ENCODE results near the gene STARD9.
"Not testable (repeated sequence)": the region's sequence is repeated elsewhere in the genome, so short reads cannot be mapped to it uniquely, and the experiment has no call there.

The STARD9 gene

DNA sequence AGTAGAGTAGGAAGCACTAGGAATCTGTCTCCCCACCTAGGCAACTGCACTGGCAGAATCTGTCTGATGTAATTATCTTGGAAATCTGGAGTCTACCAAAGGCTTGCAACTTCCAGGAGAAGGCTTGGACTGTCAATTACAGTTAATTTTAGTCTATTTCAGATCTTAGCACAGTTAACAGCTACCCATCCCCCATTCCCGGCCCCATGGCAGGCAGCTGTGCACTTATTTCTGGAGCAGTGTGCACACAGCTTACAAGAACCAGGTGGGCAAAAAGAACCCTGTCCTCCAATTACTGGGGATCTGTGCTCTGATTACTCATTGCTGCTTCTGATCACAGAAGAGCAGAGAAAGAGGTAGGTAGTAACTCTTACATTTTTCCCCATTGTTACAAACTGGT is 173.9 kb downstream of the STARD9 start:
- TF ChIP-seq, protein P1, sequence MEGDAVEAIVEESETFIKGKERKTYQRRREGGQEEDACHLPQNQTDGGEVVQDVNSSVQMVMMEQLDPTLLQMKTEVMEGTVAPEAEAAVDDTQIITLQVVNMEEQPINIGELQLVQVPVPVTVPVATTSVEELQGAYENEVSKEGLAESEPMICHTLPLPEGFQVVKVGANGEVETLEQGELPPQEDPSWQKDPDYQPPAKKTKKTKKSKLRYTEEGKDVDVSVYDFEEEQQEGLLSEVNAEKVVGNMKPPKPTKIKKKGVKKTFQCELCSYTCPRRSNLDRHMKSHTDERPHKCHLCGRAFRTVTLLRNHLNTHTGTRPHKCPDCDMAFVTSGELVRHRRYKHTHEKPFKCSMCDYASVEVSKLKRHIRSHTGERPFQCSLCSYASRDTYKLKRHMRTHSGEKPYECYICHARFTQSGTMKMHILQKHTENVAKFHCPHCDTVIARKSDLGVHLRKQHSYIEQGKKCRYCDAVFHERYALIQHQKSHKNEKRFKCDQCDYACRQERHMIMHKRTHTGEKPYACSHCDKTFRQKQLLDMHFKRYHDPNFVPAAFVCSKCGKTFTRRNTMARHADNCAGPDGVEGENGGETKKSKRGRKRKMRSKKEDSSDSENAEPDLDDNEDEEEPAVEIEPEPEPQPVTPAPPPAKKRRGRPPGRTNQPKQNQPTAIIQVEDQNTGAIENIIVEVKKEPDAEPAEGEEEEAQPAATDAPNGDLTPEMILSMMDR (IDR thresholded peaks at IDR 0.05; ENCODE audit: low read length, missing control alignments): no peak
- no peak overlapping the region for H3K4me3 ChIP-seq (replicated peaks; ENCODE audit: low read depth, low read length)
- no peak for DNase-seq (ENCODE audit: low read depth)

DNA sequence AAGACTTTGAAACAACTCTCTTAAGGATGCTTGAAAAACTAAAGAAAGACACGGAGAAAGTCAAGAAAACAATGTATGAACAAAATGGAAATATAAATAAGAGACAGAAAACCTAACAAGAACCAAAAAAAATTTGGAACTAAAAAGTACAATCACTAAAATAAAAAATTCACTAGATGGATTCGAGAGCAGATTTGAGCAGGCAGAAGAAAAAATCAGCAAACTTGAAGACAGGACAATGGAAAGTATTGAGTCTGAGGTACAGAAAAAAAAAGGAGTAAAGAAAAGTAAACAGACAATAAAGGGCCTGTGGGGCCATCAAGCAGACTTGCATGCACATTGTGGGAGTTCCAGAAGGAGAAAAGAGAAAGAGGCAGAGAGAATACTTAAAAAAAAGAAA is 174.9 kb downstream of the STARD9 start:
- DNase-seq (ENCODE audit: low read depth): no peak
- TF ChIP-seq, protein P1 (IDR thresholded peaks at IDR 0.05; ENCODE audit: low read length, missing control alignments): no peak
- H3K4me3 ChIP-seq (replicated peaks; ENCODE audit: low read depth, low read length): no peak overlapping the region

DNA sequence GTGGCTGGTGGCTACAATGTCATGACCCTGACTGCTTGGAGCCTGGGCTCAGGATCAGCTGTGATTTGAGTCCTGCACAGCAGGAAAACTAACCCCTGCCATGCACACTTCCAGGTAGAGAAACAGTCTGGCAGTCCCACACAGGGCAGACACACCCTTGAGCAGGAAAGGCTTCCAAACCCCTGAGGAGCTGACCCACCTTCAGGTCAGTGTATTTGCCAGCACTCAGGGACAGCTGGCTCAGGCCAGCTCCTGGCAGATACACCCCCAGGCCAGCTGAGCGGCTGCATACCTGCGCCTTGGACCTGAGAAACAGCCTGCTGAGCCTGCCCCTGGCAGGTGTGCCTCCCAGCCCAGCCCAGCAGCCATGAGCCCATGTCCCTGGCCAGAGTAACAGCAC is 183.7 kb downstream of the STARD9 start:
- H3K4me3 ChIP-seq (replicated peaks; ENCODE audit: low read depth, low read length): no peak overlapping the region
- DNase-seq (ENCODE audit: low read depth): no peak
- TF ChIP-seq, protein P1 (IDR thresholded peaks at IDR 0.05; ENCODE audit: low read length, missing control alignments): no peak

DNA sequence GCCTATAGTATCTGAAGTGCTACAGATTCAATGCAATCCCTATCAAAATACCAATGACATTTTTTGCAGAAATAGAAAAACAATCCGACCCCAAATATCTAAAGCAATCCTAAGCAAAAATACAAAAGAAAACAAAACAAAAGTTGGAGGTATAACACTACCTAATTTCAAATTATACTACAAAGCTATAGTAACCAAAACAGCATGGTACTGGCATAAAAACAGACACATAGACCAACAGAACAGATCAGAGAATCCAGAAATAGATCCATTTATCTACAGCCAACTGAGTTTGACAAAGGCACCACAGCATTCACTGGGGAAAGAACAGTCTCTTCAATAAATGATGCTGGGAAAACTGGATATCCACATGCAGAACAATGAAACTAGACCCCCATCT is 185.4 kb downstream of the STARD9 start:
- DNase-seq (ENCODE audit: low read depth): no peak
- TF ChIP-seq, protein P1 (IDR thresholded peaks at IDR 0.05; ENCODE audit: low read length, missing control alignments): no peak
- no peak overlapping the region for H3K4me3 ChIP-seq (replicated peaks; ENCODE audit: low read depth, low read length)

DNA sequence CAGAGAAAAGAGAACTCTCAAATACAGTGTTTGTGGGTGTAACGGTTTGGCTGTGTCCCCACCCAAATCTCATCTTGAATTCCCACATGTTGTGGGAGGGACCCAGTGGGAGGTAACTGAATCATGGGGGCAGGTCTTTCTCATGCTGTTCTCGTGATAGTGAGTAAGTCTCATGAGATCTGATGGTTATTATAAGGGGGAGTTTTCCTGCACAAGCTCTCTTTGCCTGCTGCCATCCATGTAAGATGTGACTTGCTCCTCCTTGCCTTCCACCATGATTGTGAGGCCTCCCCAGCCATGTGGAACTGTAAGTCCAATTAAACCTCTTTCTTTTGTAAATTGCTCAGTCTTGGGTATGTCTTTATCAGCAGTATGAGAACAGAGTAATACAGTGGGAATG is 186.4 kb downstream of the STARD9 start:
- not testable (repeated sequence) for DNase-seq (ENCODE audit: low read depth); H3K4me3 ChIP-seq (replicated peaks; ENCODE audit: low read depth, low read length)

DNA sequence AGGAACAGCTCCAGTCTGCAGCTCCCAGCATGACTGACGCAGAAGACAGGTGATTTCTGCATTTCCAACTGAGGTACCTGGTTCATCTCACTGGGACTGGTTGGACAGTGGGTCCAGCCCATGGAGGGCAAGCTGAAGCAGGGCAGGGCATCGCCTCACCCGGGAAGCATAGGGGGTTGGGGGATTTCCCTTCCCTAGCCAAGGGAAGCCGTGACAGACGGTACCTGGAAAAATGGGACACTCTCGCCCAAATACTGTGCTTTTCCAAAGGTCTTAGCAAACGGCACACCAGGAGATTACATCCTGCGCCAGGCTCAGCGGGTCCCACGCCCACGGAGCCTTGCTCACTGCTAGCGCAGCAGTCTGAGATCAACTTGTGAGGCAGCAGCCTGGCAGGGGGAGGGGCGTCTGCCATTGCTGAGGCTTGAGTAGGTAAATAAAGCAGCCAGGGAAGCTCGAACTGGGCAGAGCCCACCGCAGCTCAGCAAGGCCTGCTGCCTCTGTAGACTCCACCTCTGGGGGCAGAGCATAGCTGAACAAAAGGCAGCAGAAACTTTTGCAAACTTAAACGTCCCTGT is 188.8 kb downstream of the STARD9 start:
- not testable (repeated sequence) for DNase-seq (ENCODE audit: low read depth); H3K4me3 ChIP-seq (replicated peaks; ENCODE audit: low read depth, low read length)

DNA sequence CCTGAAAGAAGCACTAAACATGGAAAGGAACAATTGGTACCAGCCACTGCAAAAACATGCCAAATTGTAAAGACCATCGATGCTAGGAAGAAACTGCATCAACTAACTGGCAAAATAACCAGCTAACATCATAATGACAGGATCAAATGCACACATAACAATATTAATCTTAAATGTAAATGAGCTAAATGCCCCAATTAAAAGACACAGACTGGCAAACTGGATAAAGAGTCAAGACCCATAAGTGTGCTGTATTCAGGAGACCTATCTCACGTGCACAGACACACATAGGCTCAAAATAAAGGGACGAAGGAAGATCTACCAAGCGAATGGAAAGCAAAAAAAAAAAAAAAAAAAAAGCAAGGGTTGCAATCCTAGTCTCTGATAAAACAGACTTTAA is 190.7 kb downstream of the STARD9 start:
- not testable (repeated sequence) for H3K4me3 ChIP-seq (replicated peaks; ENCODE audit: low read depth, low read length)

More for the DNA sequence above, 190.7 kb downstream of the STARD9 start:
- DNase-seq (ENCODE audit: low read depth): not testable (repeated sequence)

All from fibroblast of pulmonary artery (primary cell).